HPDE6-E6E7 (cell line): ENCODE results near the gene HJURP.

Experiments used
- DNase-seq: peaks from one replicate; pipeline ENCODE4 v3.0.0; 2011; ENCODE audit warnings: missing footprints; ENCODE audit errors: extremely low spot score

The HJURP gene

DNA sequence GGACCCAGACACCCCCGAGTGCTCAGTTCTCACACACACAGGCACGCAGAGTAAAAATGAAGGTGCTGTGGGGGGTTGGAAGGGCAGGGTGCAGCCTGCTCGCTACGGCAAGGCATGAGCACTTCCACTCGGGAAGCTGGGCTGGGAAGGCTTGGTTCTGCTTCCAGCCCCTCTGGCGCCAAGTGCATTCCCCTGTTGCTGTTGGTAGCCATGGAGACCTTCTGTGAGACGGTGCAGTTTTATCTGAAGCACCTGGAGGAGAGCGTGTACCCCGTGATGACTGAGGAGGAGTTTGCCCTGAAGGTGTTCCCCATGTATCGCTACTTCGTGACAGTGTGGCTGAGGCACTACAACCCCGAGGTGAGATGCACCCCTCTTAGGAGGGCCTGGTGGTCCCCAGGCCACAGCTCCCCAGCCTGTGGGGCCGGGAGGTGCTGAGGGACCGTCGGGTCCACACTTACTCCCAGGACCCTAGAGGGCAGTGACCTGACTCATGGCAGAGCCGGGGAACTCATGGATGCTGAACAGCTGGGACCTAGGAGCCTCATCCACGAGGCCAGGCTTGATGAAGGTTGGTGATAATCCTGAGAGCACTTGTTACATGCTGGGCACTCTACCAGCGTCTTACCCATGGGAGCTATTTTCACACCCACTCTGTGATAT lies 60.7 kb downstream of the HJURP start:
- DNase-seq, result no peak

GRCh38 chr2:233792720-233793119 lies 61.6 kb downstream of the HJURP start:
- DNase-seq, result no peak

DNA sequence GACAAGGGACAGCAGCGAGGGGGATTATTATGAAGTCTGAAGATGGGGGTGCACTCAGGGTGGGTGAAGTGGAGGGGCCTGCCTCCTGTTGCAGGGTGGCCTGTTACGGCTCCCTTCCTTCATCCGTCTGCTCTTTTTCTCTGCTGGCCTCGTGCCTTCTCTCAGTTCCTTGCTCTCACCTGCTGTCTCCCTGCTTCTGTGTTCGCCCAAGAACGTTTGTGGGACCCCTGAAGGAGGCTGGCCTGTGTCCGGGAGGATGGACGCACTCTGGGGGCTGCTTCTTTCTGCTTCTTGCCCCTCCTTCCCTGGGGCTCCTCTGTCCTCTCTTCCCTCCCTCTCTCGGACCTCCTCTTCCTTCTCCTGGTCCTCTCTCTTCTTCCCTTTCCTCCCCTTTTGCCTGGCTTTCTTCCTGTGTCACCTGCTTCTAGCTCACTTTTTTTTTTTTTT lies 62.4 kb downstream of the HJURP start:
- no peak for DNase-seq

DNA sequence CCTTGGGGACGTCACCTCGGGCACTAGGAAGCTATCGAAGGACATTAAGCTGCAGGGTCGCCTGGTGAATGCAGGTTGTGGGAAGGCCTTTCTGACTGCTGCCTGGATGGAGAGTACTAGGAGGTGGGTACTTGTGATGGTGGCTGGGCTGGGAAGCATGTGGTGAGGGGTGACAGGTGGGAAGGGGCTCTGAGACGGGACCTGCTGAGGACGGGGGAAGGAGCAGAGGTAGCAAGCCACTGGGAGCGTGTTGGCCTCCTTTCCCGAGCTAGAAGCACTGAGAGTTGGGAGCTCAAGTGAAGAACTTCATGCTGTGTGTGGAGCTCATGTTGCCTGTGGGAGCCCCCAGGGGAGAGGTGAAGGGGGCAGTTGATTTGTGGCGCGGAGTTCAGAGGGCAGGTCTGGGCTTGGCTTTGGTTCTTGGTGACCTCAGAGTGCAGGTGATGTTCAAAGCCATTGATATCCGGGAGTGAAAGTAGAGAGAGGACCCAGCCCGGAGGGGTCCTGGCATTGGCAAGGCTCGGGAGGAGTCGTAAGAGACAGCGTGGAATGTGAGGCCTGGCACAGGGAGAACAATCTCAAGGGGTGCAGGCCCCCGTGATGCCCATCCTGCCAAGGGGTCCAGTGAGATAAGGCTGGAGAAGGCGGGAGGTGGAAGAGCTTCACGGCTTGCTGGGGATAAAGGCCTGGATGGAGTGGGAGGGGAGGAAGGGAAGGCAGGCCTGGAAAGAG lies 63.0 kb downstream of the HJURP start:
- no peak for DNase-seq

DNA sequence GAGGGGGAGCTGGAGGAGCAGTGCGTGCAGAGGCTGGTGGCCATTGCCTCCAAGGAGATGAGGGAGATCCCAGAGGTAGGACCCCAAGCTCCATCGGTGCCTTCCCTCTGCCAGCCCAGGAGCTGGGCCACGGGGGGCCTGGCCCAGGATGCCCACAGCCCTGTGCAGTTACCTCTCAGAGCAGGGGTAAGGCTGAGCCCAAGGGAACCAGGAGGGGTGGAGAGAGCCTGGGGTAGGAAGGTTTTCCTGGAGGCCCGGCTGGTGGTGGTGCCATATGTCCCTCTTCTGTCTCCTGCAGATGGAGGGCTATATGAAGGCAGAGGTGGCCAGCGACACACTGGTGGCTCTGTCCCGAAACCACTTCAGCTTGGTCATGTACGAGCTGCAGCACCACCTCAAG lies 64.8 kb downstream of the HJURP start:
- DNase-seq, result no peak
